MM.1S (cell line): ENCODE results near the gene SPEG.

Source experiments
- DNase-seq: peaks from one replicate; pipeline ENCODE4 v3.0.0-alpha.2; 2015
- H2AFZ ChIP-seq: fragments of 300-600 bp; sonication (generic); 2 replicates; pipeline ENCODE4 v1.6.0; 2016; ENCODE audit warnings: antibody characterized with exemption, low read length
- H3F3A ChIP-seq: fragments of 300-600 bp; sonication (generic); 2 replicates; pipeline ENCODE4 v1.6.1; 2016; ENCODE audit warnings: mild to moderate bottlenecking, antibody characterized with exemption, low read length, moderate library complexity, mixed read lengths; ENCODE audit not compliant: insufficient read depth
- H3K27ac ChIP-seq: fragments of 300-600 bp; sonication (generic); 2 replicates; pipeline ENCODE4 v1.5.1; 2016; ENCODE audit warnings: mild to moderate bottlenecking, low read length
- H3K27me3 ChIP-seq: fragments of 300-600 bp; sonication (generic); replicated peaks from 2 replicates; pipeline ENCODE4 v1.6.0; 2016; ENCODE audit warnings: low read length; ENCODE audit not compliant: insufficient read depth
- H3K36me3 ChIP-seq: fragments of 300-600 bp; sonication (generic); replicated peaks from 2 replicates; pipeline ENCODE4 v1.6.1; 2016; ENCODE audit warnings: mild to moderate bottlenecking, low read length, mixed read lengths; ENCODE audit not compliant: insufficient read depth
- H3K4me1 ChIP-seq: fragments of 300-600 bp; sonication (generic); 2 replicates; pipeline ENCODE4 v1.6.1; 2016; ENCODE audit warnings: low read length, mixed read lengths
- H3K4me2 ChIP-seq: fragments of 300-600 bp; sonication (generic); 2 replicates; pipeline ENCODE4 v1.6.0; 2016; ENCODE audit warnings: low read depth, low read length
- H3K4me3 ChIP-seq: fragments of 300-600 bp; sonication (generic); 2 replicates; pipeline ENCODE4 v1.5.1; 2016; ENCODE audit warnings: low read length, mixed read lengths
- H3K79me2 ChIP-seq: fragments of 300-600 bp; sonication (generic); 2 replicates; pipeline ENCODE4 v1.6.1; 2016; ENCODE audit warnings: mixed run types, low read length, mixed read lengths
- H3K9ac ChIP-seq: fragments of 300-600 bp; sonication (generic); 2 replicates; pipeline ENCODE4 v1.6.1; 2016; ENCODE audit warnings: low read length, mixed read lengths
- H3K9me2 ChIP-seq: fragments of 300-600 bp; sonication (generic); replicated peaks from 2 replicates; pipeline ENCODE4 v1.6.1; 2016; ENCODE audit warnings: mild to moderate bottlenecking, low read length, mixed read lengths; ENCODE audit not compliant: insufficient read depth
- H3K9me3 ChIP-seq: fragments of 300-600 bp; sonication (generic); replicated peaks from 2 replicates; pipeline ENCODE4 v1.6.1; 2016; ENCODE audit warnings: mild to moderate bottlenecking, low read length, mixed read lengths; ENCODE audit not compliant: insufficient read depth
- H4K20me1 ChIP-seq: fragments of 300-600 bp; sonication (generic); 2 replicates; pipeline ENCODE4 v1.6.1; 2016; ENCODE audit warnings: mild to moderate bottlenecking, low read length, moderate library complexity, mixed read lengths; ENCODE audit not compliant: insufficient read depth
- CTCF ChIP-seq: fragments of 300-600 bp; sonication (generic); IDR thresholded peaks from 2 replicates; pipeline ENCODE4 v1.5.1; 2016; ENCODE audit warnings: antibody characterized with exemption, low read length, mixed read lengths
- EZH2 ChIP-seq: fragments of 300-600 bp; sonication (generic); optimal IDR thresholded peaks from 2 replicates; pipeline ENCODE3; 2017; ENCODE audit warnings: low read depth, mild to moderate bottlenecking, antibody characterized with exemption, low read length, mixed read lengths
- EZH2phosphoT487 ChIP-seq: fragments of 300-600 bp; sonication (generic); IDR thresholded peaks from 2 replicates; pipeline ENCODE4 v1.6.1; 2018; ENCODE audit warnings: antibody characterized with exemption, low read length

Gene SPEG

DNA sequence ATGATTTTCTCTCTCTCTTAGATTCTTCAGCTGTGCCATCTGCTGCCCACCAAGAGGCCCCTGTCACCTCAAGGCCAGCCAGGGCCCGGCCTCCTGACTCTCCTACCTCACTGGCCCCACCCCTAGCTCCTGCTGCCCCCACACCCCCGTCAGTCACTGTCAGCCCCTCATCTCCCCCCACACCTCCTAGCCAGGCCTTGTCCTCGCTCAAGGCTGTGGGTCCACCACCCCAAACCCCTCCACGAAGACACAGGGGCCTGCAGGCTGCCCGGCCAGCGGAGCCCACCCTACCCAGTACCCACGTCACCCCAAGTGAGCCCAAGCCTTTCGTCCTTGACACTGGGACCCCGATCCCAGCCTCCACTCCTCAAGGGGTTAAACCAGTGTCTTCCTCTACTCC is 54.7 kb downstream of the SPEG start:
- H3K4me1 ChIP-seq: no peaks in the 10 kb centered on the region
- no peak overlapping the region for H3K27ac ChIP-seq
- H3K79me2 ChIP-seq: no peaks in the 10 kb centered on the region
- H3K9ac ChIP-seq: no peak overlapping the region
- no peak for DNase-seq
- no peaks in the 10 kb centered on the region for H3K36me3 ChIP-seq
- no peak for TF ChIP-seq EZH2
- TF ChIP-seq CTCF: no peak
- no peak for TF ChIP-seq EZH2phosphoT487
- no peaks in the 10 kb centered on the region for H3K9me3 ChIP-seq
- no peak overlapping the region for H3K4me3 ChIP-seq
- H3F3A ChIP-seq: no peaks in the 10 kb centered on the region
- no peaks in the 10 kb centered on the region for H4K20me1 ChIP-seq
- peaks cover 100% of the 10 kb centered on the region for H3K27me3 ChIP-seq
- no peak overlapping the region for H3K4me2 ChIP-seq
- no peaks in the 10 kb centered on the region for H3K9me2 ChIP-seq
- H2AFZ ChIP-seq: no peak overlapping the region

GRCh38 chr2:219490186-219490585 is 55.5 kb downstream of the SPEG start:
- DNase-seq: no peak
- H3K27me3 ChIP-seq: peaks cover 100% of the 10 kb centered on the region

DNA sequence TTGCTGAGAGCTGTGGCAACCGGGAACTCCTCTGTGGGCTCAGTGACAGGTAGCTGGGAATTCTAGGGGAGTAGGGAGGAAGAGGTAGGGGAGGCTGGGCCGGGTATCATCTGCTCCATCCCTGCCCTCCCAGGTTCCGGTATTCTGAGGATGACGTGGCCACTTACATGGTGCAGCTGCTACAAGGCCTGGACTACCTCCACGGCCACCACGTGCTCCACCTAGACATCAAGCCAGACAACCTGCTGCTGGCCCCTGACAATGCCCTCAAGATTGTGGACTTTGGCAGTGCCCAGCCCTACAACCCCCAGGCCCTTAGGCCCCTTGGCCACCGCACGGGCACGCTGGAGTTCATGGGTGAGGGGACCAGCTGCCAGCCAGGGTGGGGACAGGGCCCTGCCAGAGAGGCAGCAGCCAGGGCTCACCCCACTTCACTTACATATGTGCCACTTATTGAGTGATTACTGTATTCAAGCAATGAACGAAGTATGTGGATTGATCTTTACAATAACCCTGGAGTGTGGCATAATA is 56.0 kb downstream of the SPEG start:
- no peaks in the 10 kb centered on the region for H4K20me1 ChIP-seq
- H3K4me3 ChIP-seq: no peak overlapping the region
- H3K9ac ChIP-seq: no peak overlapping the region
- no peaks in the 10 kb centered on the region for H3F3A ChIP-seq
- no peaks in the 10 kb centered on the region for H3K9me3 ChIP-seq
- DNase-seq: no peak
- TF ChIP-seq EZH2 (no peak), CTCF (no peak), EZH2phosphoT487 (no peak)
- no peaks in the 10 kb centered on the region for H3K79me2 ChIP-seq
- no peaks in the 10 kb centered on the region for H3K4me1 ChIP-seq
- peaks cover 97% of the 10 kb centered on the region for H3K27me3 ChIP-seq
- H3K4me2 ChIP-seq: no peak overlapping the region
- H3K9me2 ChIP-seq: no peaks in the 10 kb centered on the region
- H3K27ac ChIP-seq: no peak overlapping the region
- no peak overlapping the region for H2AFZ ChIP-seq
- H3K36me3 ChIP-seq: no peaks in the 10 kb centered on the region

More at GRCh38 chr2:219490186-219490585, 55.5 kb downstream of the SPEG start:
- no peak overlapping the region for H3K27ac ChIP-seq
- H4K20me1 ChIP-seq: no peaks in the 10 kb centered on the region
- no peaks in the 10 kb centered on the region for H3K9me2 ChIP-seq
- no peaks in the 10 kb centered on the region for H3K4me1 ChIP-seq
- no peaks in the 10 kb centered on the region for H3F3A ChIP-seq
- no peaks in the 10 kb centered on the region for H3K36me3 ChIP-seq
- H3K9ac ChIP-seq: no peak overlapping the region
- TF ChIP-seq EZH2phosphoT487 (no peak), CTCF (no peak), EZH2 (no peak)
- no peak overlapping the region for H2AFZ ChIP-seq
- no peaks in the 10 kb centered on the region for H3K79me2 ChIP-seq
- H3K4me2 ChIP-seq: no peak overlapping the region
- H3K9me3 ChIP-seq: no peaks in the 10 kb centered on the region
- H3K4me3 ChIP-seq: no peak overlapping the region
